H9 (cell line): Measurements from ENCODE around the gene RAB24. TPM values are rescaled to one million over a fixed set of nuclear protein-coding genes. Genes with fewer than 3 reads are reported as not detected.

Experiments
- DNase-seq: peaks from one replicate; pipeline ENCODE4 v3.0.0-alpha.2; 2017
- H2AFZ ChIP-seq: one replicate; pipeline ENCODE4 v1.6.1; 2013; ENCODE audit warnings: mild to moderate bottlenecking, low read length, control low read depth, moderate library complexity
- H2AK5ac ChIP-seq: 2 replicates; pipeline ENCODE4 v1.6.1; 2013; ENCODE audit warnings: low read length, control low read depth, mixed read lengths; ENCODE audit not compliant: insufficient read length
- H2BK120ac ChIP-seq: one replicate; pipeline ENCODE4 v1.6.1; 2013; ENCODE audit warnings: low read depth, mild to moderate bottlenecking, low read length, control low read depth, inconsistent platforms; ENCODE audit not compliant: poor library complexity, severe bottlenecking
- H2BK12ac ChIP-seq: 2 replicates; pipeline ENCODE4 v1.6.1; 2013; ENCODE audit warnings: low read length, control low read depth, mixed read lengths, low read depth; ENCODE audit not compliant: insufficient read length
- H2BK15ac ChIP-seq: 2 replicates; pipeline ENCODE4 v1.6.1; 2013; ENCODE audit warnings: low read depth, low read length, control low read depth
- H2BK20ac ChIP-seq: one replicate; pipeline ENCODE4 v1.6.1; 2013; ENCODE audit warnings: low read depth, mild to moderate bottlenecking, low read length, control low read depth, inconsistent platforms; ENCODE audit not compliant: poor library complexity, severe bottlenecking
- H2BK5ac ChIP-seq: 2 replicates; pipeline ENCODE4 v1.6.1; 2013; ENCODE audit warnings: low read length, control low read depth, mixed read lengths; ENCODE audit not compliant: insufficient read length
- H3K14ac ChIP-seq: 2 replicates; pipeline ENCODE4 v1.6.1; 2013; ENCODE audit warnings: low read length, control low read depth; ENCODE audit not compliant: insufficient read depth
- H3K18ac ChIP-seq: 2 replicates; pipeline ENCODE4 v1.6.1; 2013; ENCODE audit warnings: low read depth, mild to moderate bottlenecking, mixed read lengths, low read length, control low read depth; ENCODE audit not compliant: insufficient read length
- H3K23ac ChIP-seq: 2 replicates; pipeline ENCODE4 v1.6.1; 2013; ENCODE audit warnings: low read length, control low read depth, mixed read lengths, low read depth; ENCODE audit not compliant: insufficient read length
- H3K23me2 ChIP-seq: 2 replicates; pipeline ENCODE4 v1.6.1; 2013; ENCODE audit warnings: low read depth, mild to moderate bottlenecking, mixed read lengths, low read length, control low read depth; ENCODE audit not compliant: insufficient read length, poor library complexity, severe bottlenecking
- H3K27ac ChIP-seq: 2 replicates; pipeline ENCODE4 v1.5.1; 2013; ENCODE audit warnings: low read length, control low read depth, mixed read lengths, low read depth; ENCODE audit not compliant: insufficient read length
- H3K27me3 ChIP-seq: 2 replicates; pipeline ENCODE4 v1.6.1; 2013; ENCODE audit warnings: low read length, control low read depth, inconsistent platforms; ENCODE audit not compliant: insufficient read depth
- H3K4ac ChIP-seq: 2 replicates; pipeline ENCODE4 v1.6.1; 2013; ENCODE audit warnings: low read depth, mild to moderate bottlenecking, control low read depth, inconsistent platforms, low read length, moderate library complexity
- H3K4me1 ChIP-seq: 2 replicates; pipeline ENCODE4 v1.6.1; 2013; ENCODE audit warnings: low read length, control low read depth, inconsistent platforms; ENCODE audit not compliant: insufficient read depth
- H3K4me2 ChIP-seq: 2 replicates; pipeline ENCODE4 v1.6.1; 2013; ENCODE audit warnings: low read length, control low read depth, mixed read lengths; ENCODE audit not compliant: insufficient read length, insufficient read depth
- H3K56ac ChIP-seq: 2 replicates; pipeline ENCODE4 v1.6.1; 2013; ENCODE audit warnings: low read depth, mild to moderate bottlenecking, mixed read lengths, low read length, control low read depth; ENCODE audit not compliant: insufficient read length
- H3K79me1 ChIP-seq: 2 replicates; pipeline ENCODE4 v1.6.1; 2013; ENCODE audit warnings: low read depth, mild to moderate bottlenecking, moderate library complexity, low read length, control low read depth, inconsistent platforms; ENCODE audit not compliant: insufficient read depth, poor library complexity, severe bottlenecking
- H3K79me2 ChIP-seq: 2 replicates; pipeline ENCODE4 v1.6.1; 2013; ENCODE audit warnings: low read length, control low read depth, inconsistent platforms; ENCODE audit not compliant: insufficient read depth
- H3K9ac ChIP-seq: 2 replicates; pipeline ENCODE4 v1.6.1; 2013; ENCODE audit warnings: low read length, control low read depth, mixed read lengths; ENCODE audit not compliant: insufficient read length; ENCODE audit errors: extremely low read depth
- H3K9me3 ChIP-seq: one replicate; pipeline ENCODE4 v1.6.1; 2013; ENCODE audit warnings: low read depth, low read length, inconsistent platforms; ENCODE audit not compliant: control insufficient read depth
- H3T11ph ChIP-seq: one replicate; pipeline ENCODE4 v1.6.1; 2013; ENCODE audit warnings: mild to moderate bottlenecking, low read length, control low read depth, inconsistent platforms
- H4K20me1 ChIP-seq: one replicate; pipeline ENCODE4 v1.6.1; 2013; ENCODE audit not compliant: control insufficient read depth, insufficient read length, insufficient read depth
- H4K5ac ChIP-seq: 2 replicates; pipeline ENCODE4 v1.6.1; 2013; ENCODE audit warnings: low read depth, mild to moderate bottlenecking, mixed read lengths, low read length, control low read depth; ENCODE audit not compliant: insufficient read length
- H4K8ac ChIP-seq: replicated peaks from 2 replicates; pipeline ENCODE4 v1.6.1; 2013; ENCODE audit warnings: low read length, control low read depth, mixed read lengths, low read depth; ENCODE audit not compliant: insufficient read length
- H4K91ac ChIP-seq: 2 replicates; pipeline ENCODE4 v1.6.1; 2013; ENCODE audit warnings: low read depth, mild to moderate bottlenecking, moderate library complexity, mixed read lengths, low read length, control low read depth; ENCODE audit not compliant: insufficient read length
- H3K27ac Mint-ChIP-seq, 3 experiments: 2 replicates in 2 of 3; 3 replicates in 1 of 3; pipeline ENCODE4 v1.8.0; 2020 to 2021; ENCODE audit warnings: mixed read lengths in 3 of 3, mild to moderate bottlenecking in 1 of 3, moderate library complexity in 1 of 3
- H3K27me3 Mint-ChIP-seq: 2 replicates; pipeline ENCODE4 v1.8.0; 2021; ENCODE audit warnings: low read depth, mild to moderate bottlenecking, moderate library complexity, mixed read lengths
- H3K36me3 Mint-ChIP-seq, 3 experiments: 2 replicates in 2 of 3; 3 replicates in 1 of 3; pipeline ENCODE4 v1.8.0; 2020 to 2021; ENCODE audit warnings: low read depth in 3 of 3, mixed read lengths in 3 of 3; ENCODE audit not compliant: insufficient read depth in 1 of 3
- H3K4me1 Mint-ChIP-seq, 2 experiments: 2 replicates each; pipeline ENCODE4 v1.8.0; 2020; ENCODE audit warnings: mixed read lengths in 2 of 2
- H3K4me3 Mint-ChIP-seq, 2 experiments: 2 replicates in 1 of 2; 3 replicates in 1 of 2; pipeline ENCODE4 v1.8.0; 2020 to 2021; ENCODE audit warnings: mild to moderate bottlenecking in 2 of 2, mixed read lengths in 2 of 2, moderate library complexity in 1 of 2
- H3K9me3 Mint-ChIP-seq, 2 experiments: 2 replicates in 1 of 2; 3 replicates in 1 of 2; pipeline ENCODE4 v1.8.0; 2020; ENCODE audit warnings: mild to moderate bottlenecking in 2 of 2, mixed read lengths in 2 of 2, moderate library complexity in 1 of 2
- CTCF ChIP-seq: fragments of 200-600 bp; sonication (generic); conservative IDR thresholded peaks from 3 replicates; pipeline ENCODE4 v1.8.0; 2021; ENCODE audit warnings: antibody characterized with exemption, mild to moderate bottlenecking
- WGBS: extraction: QIAGEN DNeasy Blood & Tissue Kit; methylation state at CpG from one replicate; pipeline ENCODE4 v1.1.7; 2013; ENCODE audit warnings: missing lambda C conversion rate, low lambda C conversion rate, mixed read lengths; ENCODE audit not compliant: insufficient read length; ENCODE audit errors: extremely low coverage; 5-methylcytosine and 5-hydroxymethylcytosine counted together
- total RNA-seq: library from RNA; stranded (reverse); gene quantifications from 2 replicates; pipeline ENCODE4 v1.2.1, GENCODE V29; 2021

RAB24 gene
- total RNA-seq, 1 experiment from 2014 or later: 17.6 TPM

GRCh38 chr5:177290816-177291596, 12.5 kb downstream of the RAB24 start:
- no peak overlapping the region for H3K4me3 Mint-ChIP-seq
- Histone ChIP-seq H3K27ac (no peak overlapping the region), H2BK5ac (no peak overlapping the region), H3K4me2 (no peak overlapping the region), H2BK12ac (no peak overlapping the region), H3K4me1 (no peaks in the 10 kb centered on the region), H3K23ac (no peak overlapping the region), H4K91ac (no peak overlapping the region), H2BK120ac (no peak overlapping the region), H2AK5ac (no peak overlapping the region), H3K79me2 (no peaks in the 10 kb centered on the region; the same call in 1 of the 2 replicates), H3K9me3 (no peaks in the 10 kb centered on the region), H3K9ac (no peak overlapping the region), H3K14ac (no peak overlapping the region), H3K4ac (no peak overlapping the region), H3K56ac (no peak overlapping the region), H3K79me1 (peaks cover 4% of the 10 kb centered on the region), H4K8ac (no peak overlapping the region), H3T11ph (no peak overlapping the region), H3K23me2 (no peaks in the 10 kb centered on the region), H4K5ac (no peak overlapping the region), H4K20me1 (no peaks in the 10 kb centered on the region), H3K18ac (no peak overlapping the region), H2AFZ (no peak overlapping the region), H2BK15ac (no peak overlapping the region), H3K27me3 (no peaks in the 10 kb centered on the region), H2BK20ac (no peak overlapping the region)
- no CpG with 5 or more reads among the region's 12 CpGs for WGBS
- 0 out of 4 replicates have a peak, but pooled peaks cover 0 to under 1% of the 10 kb centered on the region in 2 experiments for H3K4me1 Mint-ChIP-seq
- 0 out of 7 replicates have a peak overlapping the region, but pooled peaks of 1 of the 3 experiments have one; percentile 44 for H3K27ac Mint-ChIP-seq
- H3K27me3 Mint-ChIP-seq: no peaks in the 10 kb centered on the region
- DNase-seq: no peak
- no peak for TF ChIP-seq CTCF
- no peaks in the 10 kb centered on the region for H3K9me3 Mint-ChIP-seq
- H3K36me3 Mint-ChIP-seq: peaks cover 50 to 94% (median 82%) of the 10 kb centered on the region in 3 experiments; a peak in 6 of 7 replicates
